K562 (cell line): ENCODE data around the gene LRP2. TPM values are rescaled to one million over a fixed set of nuclear protein-coding genes. Genes with fewer than 3 reads are reported as not detected.

Experiments
- CCNT2 ChIP-seq: IDR thresholded peaks from 2 replicates; pipeline ENCODE4 v1.6.1; 2011; ENCODE audit warnings: borderline replicate concordance, low read depth, mild to moderate bottlenecking, moderate library complexity, mixed read lengths, low read length; ENCODE audit not compliant: insufficient read length; ENCODE audit errors: extremely low read depth
- DNMT1 ChIP-seq: fragments of 450-650 bp; IDR thresholded peaks from 2 replicates; pipeline ENCODE4 v1.6.1; 2016; ENCODE audit warnings: antibody characterized with exemption, mild to moderate bottlenecking
- MECOM ChIP-seq: fragments of 250-450 bp; sonication (Bioruptor Pico); IDR thresholded peaks from 2 replicates; pipeline ENCODE4 v1.8.0; 2022; ENCODE audit warnings: inconsistent platforms
- STAT5A ChIP-seq: IDR thresholded peaks from 2 replicates; pipeline ENCODE4 v1.6.1; 2012; ENCODE audit warnings: low read length, inconsistent platforms, borderline replicate concordance
- ZNF785 ChIP-seq: fragments of 250-450 bp; sonication (Bioruptor Pico); IDR thresholded peaks from 2 replicates; pipeline ENCODE4 v1.4.0; 2020; ENCODE audit warnings: mild to moderate bottlenecking
- polyA plus RNA-seq, 8 experiments: library from polyadenylated mRNA; depleted of rRNA in 4 of 8; stranded (reverse) in 5 of 8; unstranded in 3 of 8; fragments of >200 nt; fragmentation: Nextera tagmentation in 2 of 8; fragmentation: Illumina TruSeq in 1 of 8; extraction: Ambion mirVana in 2 of 8; extraction: Trizol in 1 of 8; gene quantifications; 2 replicates each; pipeline versions ENCODE4 v1.2.1 to v1.2.3, GENCODE V29; 2011 to 2014; ENCODE audit warnings: inconsistent platforms in 1 of 8, missing spikeins in 1 of 8
- total RNA-seq, 7 experiments: library from RNA; depleted of rRNA in 6 of 7; stranded (reverse); fragments of >200 nt in 6 of 7; fragmentation: Illumina TruSeq in 2 of 7; extraction: Trizol in 2 of 7; gene quantifications; 2 replicates each; pipeline versions ENCODE4 v1.2.1 to v1.2.3, GENCODE V29; 2011 to 2021; ENCODE audit warnings: low replicate concordance in 1 of 7
- TF ChIP-seq, protein P1 (sequence below): sonication (generic); formaldehyde crosslinking; IDR thresholded peaks from 2 replicates; pipeline ENCODE4 v1.8.0; 2022; ENCODE audit warnings: mild to moderate bottlenecking, missing genetic modification reagents
- TF ChIP-seq, protein P2 (sequence below): IDR thresholded peaks from 3 replicates; pipeline ENCODE4 v1.6.1; 2011; ENCODE audit warnings: borderline replicate concordance, mild to moderate bottlenecking, moderate library complexity; ENCODE audit not compliant: insufficient read length; ENCODE audit errors: extremely low read depth
- TF ChIP-seq, protein P3 (sequence below): fragments of 450-650 bp; conservative IDR thresholded peaks from 2 replicates; pipeline ENCODE4 v1.6.1; 2016; ENCODE audit warnings: missing genetic modification characterization, low read depth, mild to moderate bottlenecking, control low read depth, missing compliant biosample characterization

LRP2 gene
- total and polyA plus RNA-seq, 9 of the 15 experiments (the other 6 are each of a cell fraction or from before 2014, with no cell fraction given): 0.04 to 0.18 (median 0.11) TPM; not detected in 1

DNA sequence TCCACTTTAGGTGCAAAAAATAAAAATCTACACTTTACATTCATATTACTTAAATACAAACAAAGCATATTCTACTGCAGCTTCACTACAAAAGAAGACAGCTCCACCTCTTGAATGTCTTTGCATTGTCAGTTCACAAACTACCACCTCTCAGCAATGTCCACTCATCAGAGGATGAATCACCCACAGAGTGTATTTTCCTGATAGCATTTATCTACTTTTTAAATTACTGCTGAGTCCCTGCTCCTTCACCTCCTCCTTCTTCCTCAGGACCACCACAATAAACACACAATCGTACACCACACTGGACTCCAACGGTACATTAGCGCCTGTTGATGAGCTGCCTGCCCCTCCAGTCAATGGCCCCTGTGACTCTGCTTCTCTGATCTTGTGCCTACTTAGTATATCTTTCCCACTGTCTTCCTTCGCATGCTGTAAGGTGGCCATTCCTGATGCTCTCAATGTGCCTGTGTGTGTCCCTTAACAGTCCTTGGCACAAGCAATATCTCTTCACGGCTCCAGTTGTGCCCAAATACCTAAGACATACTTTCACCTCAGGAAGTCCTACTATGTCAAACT, 172.0 kb downstream of the LRP2 start (continued):
- TF ChIP-seq, protein P1, sequence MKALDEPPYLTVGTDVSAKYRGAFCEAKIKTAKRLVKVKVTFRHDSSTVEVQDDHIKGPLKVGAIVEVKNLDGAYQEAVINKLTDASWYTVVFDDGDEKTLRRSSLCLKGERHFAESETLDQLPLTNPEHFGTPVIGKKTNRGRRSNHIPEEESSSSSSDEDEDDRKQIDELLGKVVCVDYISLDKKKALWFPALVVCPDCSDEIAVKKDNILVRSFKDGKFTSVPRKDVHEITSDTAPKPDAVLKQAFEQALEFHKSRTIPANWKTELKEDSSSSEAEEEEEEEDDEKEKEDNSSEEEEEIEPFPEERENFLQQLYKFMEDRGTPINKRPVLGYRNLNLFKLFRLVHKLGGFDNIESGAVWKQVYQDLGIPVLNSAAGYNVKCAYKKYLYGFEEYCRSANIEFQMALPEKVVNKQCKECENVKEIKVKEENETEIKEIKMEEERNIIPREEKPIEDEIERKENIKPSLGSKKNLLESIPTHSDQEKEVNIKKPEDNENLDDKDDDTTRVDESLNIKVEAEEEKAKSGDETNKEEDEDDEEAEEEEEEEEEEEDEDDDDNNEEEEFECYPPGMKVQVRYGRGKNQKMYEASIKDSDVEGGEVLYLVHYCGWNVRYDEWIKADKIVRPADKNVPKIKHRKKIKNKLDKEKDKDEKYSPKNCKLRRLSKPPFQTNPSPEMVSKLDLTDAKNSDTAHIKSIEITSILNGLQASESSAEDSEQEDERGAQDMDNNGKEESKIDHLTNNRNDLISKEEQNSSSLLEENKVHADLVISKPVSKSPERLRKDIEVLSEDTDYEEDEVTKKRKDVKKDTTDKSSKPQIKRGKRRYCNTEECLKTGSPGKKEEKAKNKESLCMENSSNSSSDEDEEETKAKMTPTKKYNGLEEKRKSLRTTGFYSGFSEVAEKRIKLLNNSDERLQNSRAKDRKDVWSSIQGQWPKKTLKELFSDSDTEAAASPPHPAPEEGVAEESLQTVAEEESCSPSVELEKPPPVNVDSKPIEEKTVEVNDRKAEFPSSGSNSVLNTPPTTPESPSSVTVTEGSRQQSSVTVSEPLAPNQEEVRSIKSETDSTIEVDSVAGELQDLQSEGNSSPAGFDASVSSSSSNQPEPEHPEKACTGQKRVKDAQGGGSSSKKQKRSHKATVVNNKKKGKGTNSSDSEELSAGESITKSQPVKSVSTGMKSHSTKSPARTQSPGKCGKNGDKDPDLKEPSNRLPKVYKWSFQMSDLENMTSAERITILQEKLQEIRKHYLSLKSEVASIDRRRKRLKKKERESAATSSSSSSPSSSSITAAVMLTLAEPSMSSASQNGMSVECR (CRISPR knock-in tag): no peak
- TF ChIP-seq, protein P2, sequence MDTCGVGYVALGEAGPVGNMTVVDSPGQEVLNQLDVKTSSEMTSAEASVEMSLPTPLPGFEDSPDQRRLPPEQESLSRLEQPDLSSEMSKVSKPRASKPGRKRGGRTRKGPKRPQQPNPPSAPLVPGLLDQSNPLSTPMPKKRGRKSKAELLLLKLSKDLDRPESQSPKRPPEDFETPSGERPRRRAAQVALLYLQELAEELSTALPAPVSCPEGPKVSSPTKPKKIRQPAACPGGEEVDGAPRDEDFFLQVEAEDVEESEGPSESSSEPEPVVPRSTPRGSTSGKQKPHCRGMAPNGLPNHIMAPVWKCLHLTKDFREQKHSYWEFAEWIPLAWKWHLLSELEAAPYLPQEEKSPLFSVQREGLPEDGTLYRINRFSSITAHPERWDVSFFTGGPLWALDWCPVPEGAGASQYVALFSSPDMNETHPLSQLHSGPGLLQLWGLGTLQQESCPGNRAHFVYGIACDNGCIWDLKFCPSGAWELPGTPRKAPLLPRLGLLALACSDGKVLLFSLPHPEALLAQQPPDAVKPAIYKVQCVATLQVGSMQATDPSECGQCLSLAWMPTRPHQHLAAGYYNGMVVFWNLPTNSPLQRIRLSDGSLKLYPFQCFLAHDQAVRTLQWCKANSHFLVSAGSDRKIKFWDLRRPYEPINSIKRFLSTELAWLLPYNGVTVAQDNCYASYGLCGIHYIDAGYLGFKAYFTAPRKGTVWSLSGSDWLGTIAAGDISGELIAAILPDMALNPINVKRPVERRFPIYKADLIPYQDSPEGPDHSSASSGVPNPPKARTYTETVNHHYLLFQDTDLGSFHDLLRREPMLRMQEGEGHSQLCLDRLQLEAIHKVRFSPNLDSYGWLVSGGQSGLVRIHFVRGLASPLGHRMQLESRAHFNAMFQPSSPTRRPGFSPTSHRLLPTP: no peak
- TF ChIP-seq, protein P3, sequence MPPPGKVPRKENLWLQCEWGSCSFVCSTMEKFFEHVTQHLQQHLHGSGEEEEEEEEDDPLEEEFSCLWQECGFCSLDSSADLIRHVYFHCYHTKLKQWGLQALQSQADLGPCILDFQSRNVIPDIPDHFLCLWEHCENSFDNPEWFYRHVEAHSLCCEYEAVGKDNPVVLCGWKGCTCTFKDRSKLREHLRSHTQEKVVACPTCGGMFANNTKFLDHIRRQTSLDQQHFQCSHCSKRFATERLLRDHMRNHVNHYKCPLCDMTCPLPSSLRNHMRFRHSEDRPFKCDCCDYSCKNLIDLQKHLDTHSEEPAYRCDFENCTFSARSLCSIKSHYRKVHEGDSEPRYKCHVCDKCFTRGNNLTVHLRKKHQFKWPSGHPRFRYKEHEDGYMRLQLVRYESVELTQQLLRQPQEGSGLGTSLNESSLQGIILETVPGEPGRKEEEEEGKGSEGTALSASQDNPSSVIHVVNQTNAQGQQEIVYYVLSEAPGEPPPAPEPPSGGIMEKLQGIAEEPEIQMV (tag): no peak
- TF ChIP-seq DNMT1 (no peak), MECOM (CRISPR knock-in tag) (peak; percentile 30; the same call in 1 of the 2 replicates), ZNF785 (CRISPR knock-in tag) (no peak), CCNT2 (peak; percentile 47), STAT5A (peak; percentile 44; the same call in 1 of the 2 replicates)
